OCI-LY7 (cell line): ENCODE measurements around the gene ADAR. TPM values are rescaled to one million over a fixed set of nuclear protein-coding genes. Genes with fewer than 3 reads are reported as not detected.

ENCODE experiments used
- BruUV-seq: library from RNA; stranded (reverse); fragments of 400-500 nt; replicated peaks from 2 replicates; lab custom pipeline; 2021; lab: Mats Ljungman, UMichigan
- CTCF ChIA-PET: fragments of 300-600 bp; sonication (Branson Sonifier 250); formaldehyde crosslinking; loops from one replicate; lab custom pipeline; 2022; ENCODE audit warnings: antibody characterized with exemption; ENCODE audit not compliant: unreplicated experiment; lab: Charles Lee
- POLR2A ChIA-PET: fragments of 300-600 bp; sonication (Branson Sonifier 250); formaldehyde crosslinking; loops from one replicate; lab custom pipeline; 2022; ENCODE audit warnings: antibody characterized with exemption; lab: Charles Lee
- DNase-seq: peaks from one replicate; pipeline ENCODE4 v3.0.0-alpha.2; 2015; ENCODE audit warnings: low spot score
- H2AFZ ChIP-seq: fragments of 200-600 bp; sonication (generic), shearing (Covaris generic); 2 replicates; pipeline ENCODE4 v1.6.1; 2014; ENCODE audit warnings: mild to moderate bottlenecking, antibody characterized with exemption, low read length, moderate library complexity
- H3K27ac ChIP-seq: fragments of 200-600 bp; sonication (generic); 2 replicates; pipeline ENCODE4 v1.5.1; 2014; ENCODE audit warnings: mixed run types, low read depth, mild to moderate bottlenecking, moderate library complexity, low read length, inconsistent platforms; ENCODE audit not compliant: poor library complexity, severe bottlenecking
- H3K36me3 ChIP-seq: fragments of 200-600 bp; sonication (generic); 2 replicates; pipeline ENCODE4 v1.6.1; 2014; ENCODE audit warnings: mild to moderate bottlenecking, antibody characterized with exemption, low read length, moderate library complexity, mixed read lengths; ENCODE audit not compliant: insufficient read depth
- H3K4me1 ChIP-seq: fragments of 200-600 bp; sonication (generic); 2 replicates; pipeline ENCODE4 v1.5.1; 2014; ENCODE audit warnings: mild to moderate bottlenecking, low read length; ENCODE audit not compliant: insufficient read depth, poor library complexity, severe bottlenecking
- H3K4me2 ChIP-seq: fragments of 200-600 bp; sonication (generic); 2 replicates; pipeline ENCODE4 v1.6.1; 2014; ENCODE audit warnings: mild to moderate bottlenecking, low read length
- H3K4me3 ChIP-seq: fragments of 200-600 bp; sonication (generic); 2 replicates; pipeline ENCODE4 v1.5.1; 2014; ENCODE audit warnings: mild to moderate bottlenecking, low read depth, low read length; ENCODE audit not compliant: poor library complexity, severe bottlenecking
- H3K79me2 ChIP-seq: fragments of 200-600 bp; sonication (generic); 2 replicates; pipeline ENCODE4 v1.6.1; 2016; ENCODE audit warnings: low read depth, mild to moderate bottlenecking, low read length, moderate library complexity, mixed read lengths; ENCODE audit not compliant: insufficient read depth
- H3K9me2 ChIP-seq: fragments of 200-600 bp; sonication (generic); 2 replicates; pipeline ENCODE4 v1.6.1; 2016; ENCODE audit warnings: mild to moderate bottlenecking, low read length, mixed read lengths; ENCODE audit not compliant: insufficient read depth
- H3K9me3 ChIP-seq: fragments of 200-600 bp; sonication (generic); 2 replicates; pipeline ENCODE4 v1.6.1; 2014; ENCODE audit warnings: mild to moderate bottlenecking, mixed run types, low read length, mixed read lengths
- H4K20me1 ChIP-seq: fragments of 200-600 bp; sonication (generic); 2 replicates; pipeline ENCODE4 v1.6.1; 2014; ENCODE audit warnings: mild to moderate bottlenecking, antibody characterized with exemption, low read length, moderate library complexity, mixed read lengths; ENCODE audit not compliant: insufficient read depth
- CTCF ChIP-seq: fragments of 200-600 bp; sonication (generic); conservative IDR thresholded peaks from 2 replicates; pipeline ENCODE4 v1.5.1; 2014; ENCODE audit warnings: mild to moderate bottlenecking, antibody characterized with exemption, low read length, moderate library complexity, mixed read lengths
- EZH2phosphoT487 ChIP-seq: fragments of 200-600 bp; sonication (generic); IDR thresholded peaks from 2 replicates; pipeline ENCODE4 v1.6.1; 2018; ENCODE audit warnings: low read depth, borderline replicate concordance, mild to moderate bottlenecking, mixed run types, antibody characterized with exemption, low read length, moderate library complexity, mixed read lengths
- intact Hi-C: fragments of 100-400 bp; cut with micrococcal nuclease; formaldehyde crosslinking; loops from one replicate; pipeline ENCODE4 v1.10.0; 2022; ENCODE audit not compliant: unreplicated experiment
- total RNA-seq, 2 experiments: library from RNA; depleted of rRNA in 1 of 2; stranded (reverse); fragments of >200 nt in 1 of 2; shearing (Covaris generic) in 1 of 2; gene quantifications; 2 replicates each; pipeline ENCODE4 v1.2.3, GENCODE V29; 2014 to 2022

The ADAR gene
- total RNA-seq, 2 experiments from 2014 or later, result 90.2 to 139 TPM

GRCh38 chr1:154577346-154578057, 30.5 kb downstream of the ADAR start:
- CTCF ChIA-PET, result no interaction called here
- no peak for DNase-seq
- H3K9me3 ChIP-seq, result no peaks in the 10 kb centered on the region
- H3K4me2 ChIP-seq, result no peak overlapping the region
- H3K79me2 ChIP-seq, result no peaks in the 10 kb centered on the region
- TF ChIP-seq CTCF (no peak), EZH2phosphoT487 (no peak)
- H3K9me2 ChIP-seq, result no peaks in the 10 kb centered on the region
- H3K4me1 ChIP-seq, result peaks cover 47% of the 10 kb centered on the region
- no peak overlapping the region for H3K27ac ChIP-seq
- H4K20me1 ChIP-seq, result no peaks in the 10 kb centered on the region
- intact Hi-C loops, result no loop called here
- H2AFZ ChIP-seq, result no peak overlapping the region
- H3K36me3 ChIP-seq, result peaks cover 48% of the 10 kb centered on the region
- POLR2A ChIA-PET, result interaction anchor here (0.6 kb wide), 1 partner anchor 757 kb away, joined by 5 read pairs; no protein-coding TSS in a partner anchor
- H3K4me3 ChIP-seq, result no peak overlapping the region
- no TSS peak for BruUV-seq

GRCh38 chr1:154575951-154576566, 31.9 kb downstream of the ADAR start:
- TF ChIP-seq EZH2phosphoT487, result no peak
- no peak for TF ChIP-seq CTCF

More at GRCh38 chr1:154575951-154576566, 31.9 kb downstream of the ADAR start:
- peaks cover 47% of the 10 kb centered on the region for H3K4me1 ChIP-seq
- H3K36me3 ChIP-seq, result peaks cover 35% of the 10 kb centered on the region; the same call in 1 of the 2 replicates
- H3K79me2 ChIP-seq, result no peaks in the 10 kb centered on the region
- BruUV-seq, result no TSS peak
- H3K9me3 ChIP-seq, result no peaks in the 10 kb centered on the region
- CTCF ChIA-PET, result no interaction called here
- H3K27ac ChIP-seq, result no peak overlapping the region
- POLR2A ChIA-PET, result interaction anchor here (0.6 to 1.0 kb wide), 5 partner anchors 12 to 183 kb away, joined by 3 to 4 read pairs (median 3); no protein-coding TSS in a partner anchor
- H2AFZ ChIP-seq, result no peak overlapping the region
- no peaks in the 10 kb centered on the region for H4K20me1 ChIP-seq
- no peaks in the 10 kb centered on the region for H3K9me2 ChIP-seq
- no peak for DNase-seq
- no peak overlapping the region for H3K4me2 ChIP-seq
- no peak overlapping the region for H3K4me3 ChIP-seq
- intact Hi-C loops, result no loop called here
